NCI-H1092 treated with DMSO at 0.1 percent for 48 hours (cell line): ENCODE data around the gene CCNL2.
A peak's percentile ranks its signal among the peaks of the same experiment; 100 is the strongest.
"Not testable (repeated sequence)": the region's sequence is repeated elsewhere in the genome, so short reads cannot be mapped to it uniquely, and the experiment has no call there.

Source experiments
- DNase-seq: peaks from one replicate; lab custom pipeline; 2025; lab: John Stamatoyannopoulos, UW

CCNL2 gene

DNA sequence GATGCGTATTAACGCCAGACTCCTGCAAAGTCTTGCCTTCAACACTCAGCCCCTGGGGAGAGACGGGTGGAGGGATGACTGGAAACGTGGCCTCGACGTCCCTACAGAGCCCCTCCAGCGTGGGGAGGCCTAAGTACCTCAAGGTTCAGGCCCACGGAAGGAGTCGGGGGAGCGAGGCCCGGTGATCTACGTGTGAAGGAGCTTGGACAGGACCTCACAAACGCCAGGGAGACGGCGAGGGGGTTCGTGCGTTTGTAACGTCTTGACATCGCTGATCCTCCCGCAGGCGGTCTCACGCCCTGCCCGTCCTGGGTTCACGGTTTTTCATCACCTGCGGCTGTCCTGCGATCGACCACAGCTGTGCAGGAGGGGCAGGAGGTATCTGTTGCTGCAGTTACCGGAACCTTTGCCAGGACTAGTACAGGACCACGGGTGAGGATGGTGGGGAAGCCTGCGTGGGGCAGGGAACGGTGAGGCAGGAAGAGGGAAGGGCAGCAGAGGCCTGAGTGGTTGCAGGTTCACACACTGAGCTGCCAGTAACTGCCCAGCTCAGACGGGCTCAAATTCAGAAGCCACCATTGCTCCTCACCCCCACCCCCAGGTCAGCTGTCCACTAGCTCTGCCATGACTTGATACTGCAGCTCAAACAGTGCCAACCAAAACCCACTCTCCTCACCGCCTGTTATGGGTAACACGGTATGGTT lies 889 bp upstream of the CCNL2 start:
- DNase-seq: no peak

- DNase-seq: no peak
Measured at GRCh38 chr1:1398677-1399186, 403 bp downstream of the CCNL2 start.

- DNase-seq: no peak
Measured at GRCh38 chr1:1397839-1398523, 1.2 kb downstream of the CCNL2 start.

DNA sequence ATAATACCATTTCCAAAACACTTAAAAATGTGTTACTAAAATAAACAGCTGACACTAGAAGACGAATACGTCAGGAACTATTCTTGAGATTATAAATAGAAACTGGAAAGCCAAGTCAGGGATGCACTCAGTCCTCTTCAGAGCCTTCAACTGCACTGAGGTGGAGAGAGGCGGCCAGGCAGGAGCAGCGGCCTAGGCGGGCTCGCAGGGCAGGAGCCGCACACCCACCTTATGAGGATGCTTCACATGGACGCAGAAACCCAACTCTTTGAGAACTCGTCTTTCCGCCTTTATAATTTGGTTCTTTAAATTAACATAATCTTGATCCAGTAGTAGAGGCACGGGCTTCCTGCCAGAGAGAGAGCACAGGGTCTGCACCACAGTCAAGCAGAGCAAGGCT lies 4.0 kb downstream of the CCNL2 start:
- no peak for DNase-seq

- no peak for DNase-seq
Measured at GRCh38 chr1:1394116-1394515, 5.0 kb downstream of the CCNL2 start.

DNA sequence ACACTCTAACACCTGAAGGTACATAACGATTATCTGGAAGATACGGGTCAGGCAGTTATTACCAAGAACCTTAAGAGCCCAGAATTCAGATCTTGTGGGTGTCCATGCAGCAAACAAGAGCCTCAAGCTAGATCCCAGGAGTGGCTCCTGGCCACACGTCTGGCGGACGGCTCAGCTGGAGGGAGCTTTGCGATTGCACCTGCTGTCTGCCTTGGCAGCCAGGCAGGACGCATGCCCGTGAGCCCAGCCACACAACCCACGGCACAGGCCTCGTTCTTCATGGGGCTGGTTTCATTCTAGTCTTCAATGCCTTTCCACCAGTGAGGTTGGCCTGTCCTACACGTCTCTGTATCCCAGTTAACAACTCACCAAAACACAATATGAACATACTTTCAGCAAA lies 5.7 kb downstream of the CCNL2 start:
- DNase-seq: no peak

DNA sequence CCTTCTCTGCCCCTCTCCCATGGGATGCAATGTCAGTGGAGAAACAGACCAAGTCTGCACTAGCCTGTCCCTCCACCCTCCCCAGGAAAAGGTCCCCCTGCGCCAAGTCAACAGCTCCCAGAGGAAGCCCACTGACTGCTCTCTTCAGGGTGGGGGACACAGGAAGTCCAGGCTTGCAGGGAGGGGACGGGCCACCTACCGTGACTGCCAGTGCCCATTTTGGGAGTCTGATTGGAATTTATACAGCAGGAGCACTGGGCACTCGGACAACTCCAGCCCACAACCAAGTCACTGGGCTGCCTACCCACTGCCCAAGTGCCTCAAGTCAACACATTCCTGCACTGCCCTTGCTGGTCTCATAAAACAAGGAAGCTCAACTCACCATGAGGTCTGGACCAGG lies 6.1 kb downstream of the CCNL2 start:
- no peak for DNase-seq

DNA sequence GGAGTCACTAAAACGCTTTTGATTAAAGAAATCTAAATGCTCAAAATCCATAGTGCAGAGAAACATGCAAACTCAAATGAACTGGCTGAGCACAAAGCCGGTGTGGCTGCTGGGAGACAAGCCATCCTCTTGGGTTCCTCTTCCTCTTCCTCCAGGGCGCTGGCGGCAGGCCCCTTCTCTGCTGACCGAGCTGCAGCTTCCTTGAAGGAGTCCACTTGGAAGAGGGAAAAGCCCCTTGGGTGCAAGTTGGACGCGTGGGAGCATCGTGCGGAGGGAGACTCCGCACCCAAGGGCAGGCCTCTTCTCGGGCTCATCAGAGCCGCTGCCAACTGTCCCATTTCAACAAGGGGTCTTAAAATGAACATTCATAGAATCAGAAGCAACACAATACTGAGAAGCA lies 7.9 kb downstream of the CCNL2 start:
- DNase-seq: no peak

- no peak for DNase-seq
Measured at GRCh38 chr1:1390675-1391074, 8.5 kb downstream of the CCNL2 start.

DNA sequence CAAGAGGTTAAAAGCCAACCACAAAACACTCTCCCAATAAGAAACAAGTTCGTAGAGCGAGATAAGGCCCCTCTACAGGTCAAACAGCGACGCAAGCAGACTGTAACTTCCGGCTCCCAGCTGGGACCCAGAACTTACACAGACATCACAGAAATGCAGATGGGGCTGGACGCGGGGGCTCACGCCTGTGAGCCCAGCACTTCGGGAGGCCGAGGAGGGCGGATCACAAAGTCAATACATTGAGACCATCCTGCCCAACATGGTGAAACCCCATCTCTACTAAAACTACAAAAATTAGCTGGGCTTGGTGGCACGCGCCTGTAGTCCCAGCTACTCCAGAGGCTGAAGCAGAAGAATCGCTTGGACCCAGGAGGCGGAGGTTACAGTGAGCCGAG lies 11.1 kb downstream of the CCNL2 start:
- DNase-seq: no peak

DNA sequence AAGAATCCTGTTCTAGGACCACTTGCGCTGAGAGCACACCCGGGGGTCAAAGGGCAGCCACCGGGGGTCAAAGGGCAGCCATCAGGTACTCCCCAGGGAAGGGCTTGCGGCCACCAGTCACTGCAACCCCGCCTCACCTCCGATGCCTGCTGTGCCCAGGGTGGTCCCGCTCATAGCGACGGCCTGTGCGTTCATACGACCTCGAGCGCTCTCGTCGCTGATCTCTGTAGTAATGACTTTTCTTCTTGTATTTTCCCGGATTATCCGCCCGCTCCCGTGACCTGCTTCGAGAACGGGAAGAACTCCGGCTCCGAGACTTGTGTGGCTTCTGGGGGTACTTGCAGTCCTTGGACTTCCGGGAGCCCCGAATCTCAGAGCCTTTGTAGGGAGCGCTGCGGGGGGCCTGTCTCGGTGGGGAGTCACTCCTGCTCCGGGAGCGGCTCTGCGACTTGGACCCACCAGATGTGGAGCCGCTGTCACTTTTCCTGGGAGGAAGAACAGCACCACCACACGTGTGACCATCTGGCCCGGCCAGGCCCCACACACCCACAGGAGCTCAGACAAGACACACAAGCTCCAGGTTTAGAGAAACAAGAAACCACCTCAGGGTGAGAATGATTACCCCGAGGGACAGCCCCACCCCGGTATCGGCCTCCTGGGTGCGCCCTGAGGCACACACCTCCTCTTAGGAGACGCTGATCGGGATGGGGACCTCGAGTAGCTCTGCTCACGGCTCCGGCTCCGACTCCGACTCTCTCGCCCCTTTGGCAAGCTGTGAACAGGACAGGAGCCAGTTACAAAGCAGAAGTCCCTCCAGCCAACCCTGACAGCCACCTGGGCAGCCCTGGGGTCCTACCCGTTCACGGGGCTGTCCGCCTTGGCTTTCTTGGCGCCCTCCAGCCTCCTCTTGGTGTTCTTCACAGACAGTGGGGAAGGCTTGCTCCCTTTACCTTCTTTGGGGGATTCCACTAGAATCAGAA lies 11.7 kb downstream of the CCNL2 start:
- no peak for DNase-seq

GRCh38 chr1:1385931-1386330 lies 13.2 kb downstream of the CCNL2 start:
- DNase-seq: no peak

DNA sequence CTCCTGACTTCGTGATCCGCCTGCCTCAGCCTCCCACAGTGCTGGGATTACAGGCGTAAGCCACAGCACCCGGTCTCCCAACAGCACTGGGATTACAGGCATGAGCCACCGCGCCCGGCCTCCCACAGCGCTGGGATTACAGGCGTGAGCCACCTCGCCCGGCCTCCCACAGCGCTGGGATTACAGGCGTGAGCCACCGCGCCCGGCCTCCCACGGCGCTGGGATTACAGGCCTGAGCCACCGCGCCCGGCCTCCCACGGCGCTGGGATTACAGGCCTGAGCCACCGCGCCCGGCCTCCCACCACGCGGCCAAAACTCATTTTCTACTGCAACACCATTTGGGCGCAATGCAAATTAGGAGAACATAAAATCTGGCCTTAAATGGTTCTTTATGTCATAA lies 13.8 kb downstream of the CCNL2 start:
- not testable (repeated sequence) for DNase-seq

GRCh38 chr1:1381294-1381693 lies 17.8 kb downstream of the CCNL2 start:
- DNase-seq: no peak

DNA sequence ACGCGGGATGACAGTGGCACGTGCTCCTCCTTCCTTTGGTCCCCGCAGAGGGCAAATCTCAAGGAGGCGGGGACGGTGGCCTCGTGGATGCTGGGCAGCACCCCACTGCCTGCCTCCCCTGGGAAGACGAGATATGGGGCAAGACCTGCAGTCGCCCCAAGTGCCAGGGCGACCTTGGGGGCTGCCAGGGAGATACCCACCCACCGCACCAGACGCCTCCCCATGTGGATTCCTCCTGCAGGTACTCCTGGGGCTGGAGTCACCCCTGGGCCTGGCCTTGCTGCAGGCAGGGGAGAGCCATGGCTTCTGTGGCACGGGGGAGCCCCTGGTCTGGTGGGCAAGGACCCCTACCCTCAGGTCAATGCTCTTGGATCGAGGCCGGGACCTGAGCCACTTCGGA lies 18.3 kb downstream of the CCNL2 start:
- DNase-seq: no peak

DNA sequence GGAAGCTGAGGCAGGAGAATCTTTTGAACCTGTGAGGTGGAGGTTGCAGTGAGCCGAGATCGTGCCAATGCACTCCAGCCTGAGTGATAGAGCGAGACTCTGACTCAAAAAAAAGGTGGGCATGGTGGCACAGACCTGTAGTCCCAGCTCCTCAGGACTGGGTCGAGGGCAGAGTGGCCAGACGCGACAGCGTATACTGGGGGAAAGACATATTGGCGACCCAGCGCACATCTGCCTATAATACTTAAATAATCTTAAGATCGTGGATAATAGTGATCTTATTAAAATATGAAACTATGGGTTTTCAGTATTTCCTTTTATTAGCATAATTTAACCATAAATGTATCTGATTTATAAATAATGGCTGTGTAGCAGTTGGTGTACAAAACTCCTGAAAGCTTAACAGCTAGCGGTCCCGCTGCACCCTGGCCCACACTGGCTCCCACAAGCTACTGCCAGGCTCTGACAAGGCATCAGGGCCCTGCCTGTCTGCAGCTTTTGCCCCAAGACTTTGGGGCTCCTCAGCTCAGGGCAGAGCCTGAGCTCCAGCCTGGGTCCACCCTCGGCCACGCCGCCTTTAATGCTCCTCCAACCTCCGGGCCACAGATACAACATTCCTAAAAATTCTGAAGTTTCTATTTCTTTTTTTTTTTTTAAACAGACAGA lies 21.5 kb downstream of the CCNL2 start:
- DNase-seq: no peak

DNA sequence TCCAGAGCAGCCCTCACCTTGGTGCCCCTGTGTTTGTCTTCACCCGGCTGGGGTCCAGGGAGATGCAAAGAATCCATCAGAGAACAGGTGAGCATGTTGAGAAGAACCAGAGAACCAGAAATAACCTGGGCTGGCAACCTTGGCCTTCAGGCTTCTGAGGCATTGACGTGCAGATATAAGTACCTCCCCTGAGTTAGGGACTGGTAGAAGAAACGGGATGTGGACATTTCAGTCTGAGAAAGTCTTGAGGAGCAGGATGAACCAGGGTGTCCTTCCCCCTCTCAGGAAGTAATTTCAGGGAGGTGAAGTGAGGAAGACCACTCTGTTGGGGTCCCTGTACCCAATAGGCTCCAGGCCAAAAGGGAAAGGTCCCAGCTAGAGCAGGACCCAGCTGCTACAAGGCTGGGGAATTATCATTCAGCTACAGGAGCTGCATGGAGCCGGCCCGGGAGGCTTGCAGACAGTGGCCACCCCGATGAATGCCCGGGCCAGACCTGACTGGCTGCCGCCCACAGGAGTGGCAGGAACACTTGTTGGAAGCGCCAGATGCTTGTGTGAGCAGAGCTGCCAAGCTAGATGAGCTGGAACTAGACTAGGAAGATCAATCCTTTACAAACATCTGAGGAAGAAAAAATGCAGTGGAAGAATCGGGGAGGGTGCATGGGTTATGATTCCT lies 22.4 kb downstream of the CCNL2 start:
- no peak for DNase-seq

GRCh38 chr1:1374929-1375662 lies 24.0 kb downstream of the CCNL2 start, which contains the start of gene AURKAIP1:
Gene AURKAIP1 (minus strand): TSS chr1:1375207. CDS start chr1:1374756, 451 bp downstream.
- peak; percentile 96 for DNase-seq

DNA sequence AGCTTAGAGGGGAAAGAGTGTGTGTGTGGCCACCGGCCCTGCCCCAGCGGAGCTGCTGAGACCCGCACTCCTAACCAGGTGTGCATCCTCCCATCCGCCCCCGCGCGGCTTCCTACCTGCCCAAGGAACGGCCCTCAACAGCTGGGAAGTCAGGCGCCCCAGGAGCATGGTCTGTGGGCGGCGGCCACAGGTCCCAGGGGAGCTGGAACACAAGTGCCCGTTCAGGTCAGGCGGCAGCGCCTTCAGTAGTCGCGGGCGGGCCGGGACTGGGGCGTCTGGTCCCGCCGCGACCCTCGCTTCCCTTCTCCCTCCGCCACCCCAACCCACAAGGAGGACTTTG lies 24.6 kb downstream of the CCNL2 start:
- DNase-seq: no peak

DNA sequence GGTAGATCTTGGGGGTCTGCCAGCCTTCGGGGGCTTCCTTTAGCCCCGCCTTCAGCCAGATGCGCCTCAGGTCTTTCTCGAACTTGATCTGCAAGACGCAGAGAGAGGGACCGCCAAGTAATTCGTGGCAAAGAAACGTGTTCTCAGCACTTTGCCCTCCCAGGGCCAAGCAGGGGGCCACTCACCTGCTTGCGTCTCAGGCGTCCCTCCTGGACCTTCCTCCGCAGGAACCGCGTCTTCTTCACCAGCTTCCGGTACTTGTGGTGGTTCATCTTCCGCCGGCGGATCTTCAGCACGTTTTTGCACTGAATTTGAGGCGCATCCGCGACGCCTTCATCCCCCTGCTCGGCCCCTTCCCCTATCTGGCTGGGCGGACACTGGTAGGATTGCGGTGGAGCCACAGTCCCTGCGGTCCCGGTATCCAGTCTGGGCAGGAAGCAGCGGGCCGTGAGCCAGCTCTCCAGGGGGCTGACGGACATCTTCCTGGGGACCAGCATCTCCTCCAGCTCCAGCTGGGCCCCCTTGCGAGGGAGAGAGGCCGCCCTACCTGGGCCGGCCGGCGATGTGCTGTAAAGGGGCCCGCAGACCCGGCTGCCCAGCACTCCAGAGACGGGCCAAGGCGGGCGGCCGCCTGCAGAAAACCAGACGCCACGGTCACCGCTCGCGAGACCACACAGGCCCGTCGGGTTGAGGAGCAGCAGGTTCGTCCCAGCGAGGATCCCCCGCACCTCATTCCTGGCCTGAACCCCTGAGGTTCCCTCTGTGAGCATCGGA lies 25.1 kb downstream of the CCNL2 start:
- no peak for DNase-seq
